ENCODE measurements around the gene COA1.
"Not testable (repeated sequence)": the region's sequence is repeated elsewhere in the genome, so short reads cannot be mapped to it uniquely, and the experiment has no call there.

The COA1 gene

GRCh38 chr7:43729214-43729923 is at the start of gene COA1:
COA1 (minus strand) TSS chr7:43729523; CDS start chr7:43648614, 80,909 bp downstream.
- peak; percentile 91 for DNase-seq

GRCh38 chr7:43778293-43779044 is 49.1 kb upstream of the COA1 start:
- DNase-seq = not testable (repeated sequence)

- DNase-seq = not testable (repeated sequence)
Observed at GRCh38 chr7:43775255-43775654, 45.9 kb upstream of the COA1 start.

GRCh38 chr7:43773268-43773667 is 43.9 kb upstream of the COA1 start:
- not testable (repeated sequence) for DNase-seq

- DNase-seq = no peak
Observed at GRCh38 chr7:43771573-43771972, 42.2 kb upstream of the COA1 start.

- no peak for DNase-seq
Observed at GRCh38 chr7:43771128-43771527, 41.8 kb upstream of the COA1 start.

GRCh38 chr7:43769791-43770465 is 40.6 kb upstream of the COA1 start:
- DNase-seq = no peak

- DNase-seq = no peak
Observed at GRCh38 chr7:43769281-43769680, 40.0 kb upstream of the COA1 start.

- DNase-seq = no peak
Observed at GRCh38 chr7:43768887-43769272, 39.6 kb upstream of the COA1 start.

GRCh38 chr7:43768201-43768886 is 39.0 kb upstream of the COA1 start:
- DNase-seq = no peak

GRCh38 chr7:43767311-43767710 is 38.0 kb upstream of the COA1 start:
- DNase-seq = no peak

- no peak for DNase-seq
Observed at GRCh38 chr7:43766564-43766963, 37.2 kb upstream of the COA1 start.

- no peak for DNase-seq
Observed at GRCh38 chr7:43764807-43765491, 35.6 kb upstream of the COA1 start.

GRCh38 chr7:43764039-43764761 is 34.9 kb upstream of the COA1 start:
- DNase-seq = no peak

- DNase-seq = no peak
Observed at GRCh38 chr7:43763183-43763582, 33.9 kb upstream of the COA1 start.

GRCh38 chr7:43761938-43762692 is 32.8 kb upstream of the COA1 start:
- no peak for DNase-seq

- no peak for DNase-seq
Observed at GRCh38 chr7:43761382-43761781, 32.1 kb upstream of the COA1 start.

- DNase-seq = no peak
Observed at GRCh38 chr7:43760861-43761260, 31.5 kb upstream of the COA1 start.

GRCh38 chr7:43758822-43759683 is 29.7 kb upstream of the COA1 start:
- peak; percentile 60 for DNase-seq
